Right lung (tissue), 5 donors: ENCODE data around the gene CMC4. TPM values are rescaled to one million over a fixed set of nuclear protein-coding genes. Genes with fewer than 3 reads are reported as not detected.

ENCODE experiments used
- DNase-seq, 2 donors: peaks; one replicate each; pipeline ENCODE4 v3.0.0-alpha.2; 2013
- polyA plus RNA-seq, 5 donors: library from polyadenylated mRNA; unstranded; fragments of 120-200 nt; gene quantifications; one replicate each; pipeline versions ENCODE4 v1.2.1 to v1.2.3, GENCODE V29; 2013; ENCODE audit warnings: inconsistent platforms in 1 of 5, low replicate concordance in 1 of 5; ENCODE audit not compliant: insufficient read length in 5 of 5, insufficient read depth in 1 of 5

The CMC4 gene
- polyA plus RNA-seq, 5 donors, result 6.7 to 12.6 (median 8.5) TPM

GRCh38 chrX:155056471-155056870 lies 14.5 kb downstream of the CMC4 start:
- no peak for DNase-seq

- DNase-seq, result no peak
Measured at GRCh38 chrX:155055494-155055893, 15.4 kb downstream of the CMC4 start.

GRCh38 chrX:155054255-155054654 lies 16.7 kb downstream of the CMC4 start:
- no peak for DNase-seq

- DNase-seq, result no peak
Measured at GRCh38 chrX:155053656-155054055, 17.3 kb downstream of the CMC4 start.

- no peak for DNase-seq
Measured at GRCh38 chrX:155052738-155053498, 18.0 kb downstream of the CMC4 start.

- DNase-seq, result no peak
Measured at GRCh38 chrX:155048977-155049619, 21.8 kb downstream of the CMC4 start.

- no peak for DNase-seq
Measured at GRCh38 chrX:155046811-155047528, 24.0 kb downstream of the CMC4 start.

GRCh38 chrX:155046129-155046810 lies 24.7 kb downstream of the CMC4 start:
- no peak for DNase-seq

GRCh38 chrX:155035688-155036087 lies 35.2 kb downstream of the CMC4 start:
- DNase-seq, result no peak

GRCh38 chrX:155031657-155032056 lies 39.3 kb downstream of the CMC4 start:
- no peak for DNase-seq

- DNase-seq, result no peak
Measured at GRCh38 chrX:155028877-155029291, 42.1 kb downstream of the CMC4 start.

- DNase-seq, result no peak
Measured at GRCh38 chrX:155028129-155028528, 42.8 kb downstream of the CMC4 start.

- DNase-seq, result peak; percentile 38 to 65
Measured at GRCh38 chrX:155027509-155028066, 43.3 kb downstream of the CMC4 start.

- peak; percentile 91 to 92 for DNase-seq
Measured at GRCh38 chrX:155026727-155027508, 44.0 kb downstream of the CMC4 start, which contains the start of gene FUNDC2. FUNDC2 (plus strand) TSS chrX:155026844; CDS start chrX:155026939, 95 bp downstream.

GRCh38 chrX:155026420-155026726 lies 44.6 kb downstream of the CMC4 start:
- no peak for DNase-seq

- no peak for DNase-seq
Measured at GRCh38 chrX:155023907-155024833, 46.8 kb downstream of the CMC4 start.

- DNase-seq, result no peak
Measured at GRCh38 chrX:155022585-155022984, 48.4 kb downstream of the CMC4 start, which contains the start of gene F8. F8 (minus strand) TSS chrX:155022723; CDS start chrX:155022552, 171 bp downstream.

GRCh38 chrX:155020591-155020990 lies 50.3 kb downstream of the CMC4 start:
- DNase-seq, result no peak
